RWPE2 (cell line): ENCODE results near the gene UBE2J2.

ENCODE experiments used
- ATAC-seq: fragments of 200-7000 bp; cut with Tn5 transposase; 3 replicates; pipeline ENCODE4 v1.9.1; 2021; ENCODE audit warnings: low read depth
- DNase-seq: peaks from one replicate; pipeline ENCODE4 v3.0.0-alpha.2; 2020; ENCODE audit warnings: low spot score
- H3K27ac ChIP-seq: fragments of 450-650 bp; 2 replicates; pipeline ENCODE4 v1.5.1; 2017; ENCODE audit warnings: mild to moderate bottlenecking; ENCODE audit not compliant: poor library complexity, severe bottlenecking
- H3K27me3 ChIP-seq: fragments of 250-450 bp; sonication (Bioruptor Pico); 2 replicates; pipeline ENCODE4 v1.5.1; 2021; ENCODE audit warnings: mild to moderate bottlenecking, moderate library complexity; ENCODE audit not compliant: insufficient read depth, poor library complexity, severe bottlenecking
- H3K36me3 ChIP-seq: fragments of 250-450 bp; sonication (Bioruptor Pico); 2 replicates; pipeline ENCODE4 v1.5.1; 2020; ENCODE audit warnings: low read depth, mild to moderate bottlenecking, moderate library complexity
- H3K4me1 ChIP-seq: fragments of 250-450 bp; sonication (Bioruptor Pico); 2 replicates; pipeline ENCODE4 v1.5.1; 2021; ENCODE audit warnings: mild to moderate bottlenecking, moderate library complexity; ENCODE audit not compliant: insufficient read depth, poor library complexity, severe bottlenecking
- H3K4me3 ChIP-seq: fragments of 250-450 bp; sonication (Bioruptor Pico); 2 replicates; pipeline ENCODE4 v1.5.1; 2021; ENCODE audit warnings: mild to moderate bottlenecking, moderate library complexity; ENCODE audit not compliant: severe bottlenecking
- H3K9me3 ChIP-seq: fragments of 250-450 bp; sonication (Bioruptor Pico); 2 replicates; pipeline ENCODE4 v1.5.1; 2021; ENCODE audit warnings: mild to moderate bottlenecking, moderate library complexity; ENCODE audit not compliant: severe bottlenecking
- TF ChIP-seq, protein P1 (sequence below): fragments of 450-650 bp; IDR thresholded peaks from one replicate; pipeline ENCODE4 v1.5.1; 2017; ENCODE audit warnings: mild to moderate bottlenecking, moderate library complexity; ENCODE audit not compliant: poor library complexity, severe bottlenecking

Gene UBE2J2

DNA sequence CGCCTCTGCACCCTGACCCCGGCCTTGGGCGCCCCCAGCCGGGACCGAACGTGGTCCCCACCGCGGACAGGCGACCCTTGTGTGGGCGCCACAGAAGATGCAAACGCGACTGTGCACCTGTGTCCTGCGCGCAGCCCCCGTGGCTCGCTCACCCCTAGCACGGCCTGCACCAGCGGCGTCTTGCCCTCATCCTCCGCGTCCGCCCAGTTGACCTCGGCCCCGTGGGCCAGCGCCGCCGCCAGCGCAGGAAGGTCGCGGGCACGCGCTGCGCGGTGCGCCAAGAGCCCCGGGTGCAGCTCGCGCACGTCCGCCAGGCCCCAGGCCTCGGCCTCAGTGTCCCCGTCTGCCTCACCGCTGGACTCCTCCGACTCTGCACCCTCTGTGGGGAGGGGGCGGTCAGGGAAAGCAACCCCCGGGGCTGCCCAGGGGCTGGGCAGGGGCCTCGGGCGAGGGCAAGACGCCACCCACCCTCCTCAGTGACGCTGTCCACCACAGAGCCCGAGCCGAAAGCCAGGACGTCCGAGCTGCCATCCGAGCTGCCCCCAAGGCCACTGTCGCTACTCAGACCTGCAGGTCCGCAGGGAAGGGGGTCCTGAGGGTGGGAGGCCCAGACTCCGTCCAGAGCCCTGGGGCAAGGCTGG, 20.7 kb upstream of the UBE2J2 start:
- DNase-seq (no peak), ATAC-seq (no peak)
- no peak overlapping the region for H3K27ac ChIP-seq
- H3K27me3 ChIP-seq, result no peaks in the 10 kb centered on the region
- no peaks in the 10 kb centered on the region for H3K9me3 ChIP-seq
- no peaks in the 10 kb centered on the region for H3K4me1 ChIP-seq
- no peaks in the 10 kb centered on the region for H3K36me3 ChIP-seq
- H3K4me3 ChIP-seq, result no peak overlapping the region
- TF ChIP-seq, protein P1, sequence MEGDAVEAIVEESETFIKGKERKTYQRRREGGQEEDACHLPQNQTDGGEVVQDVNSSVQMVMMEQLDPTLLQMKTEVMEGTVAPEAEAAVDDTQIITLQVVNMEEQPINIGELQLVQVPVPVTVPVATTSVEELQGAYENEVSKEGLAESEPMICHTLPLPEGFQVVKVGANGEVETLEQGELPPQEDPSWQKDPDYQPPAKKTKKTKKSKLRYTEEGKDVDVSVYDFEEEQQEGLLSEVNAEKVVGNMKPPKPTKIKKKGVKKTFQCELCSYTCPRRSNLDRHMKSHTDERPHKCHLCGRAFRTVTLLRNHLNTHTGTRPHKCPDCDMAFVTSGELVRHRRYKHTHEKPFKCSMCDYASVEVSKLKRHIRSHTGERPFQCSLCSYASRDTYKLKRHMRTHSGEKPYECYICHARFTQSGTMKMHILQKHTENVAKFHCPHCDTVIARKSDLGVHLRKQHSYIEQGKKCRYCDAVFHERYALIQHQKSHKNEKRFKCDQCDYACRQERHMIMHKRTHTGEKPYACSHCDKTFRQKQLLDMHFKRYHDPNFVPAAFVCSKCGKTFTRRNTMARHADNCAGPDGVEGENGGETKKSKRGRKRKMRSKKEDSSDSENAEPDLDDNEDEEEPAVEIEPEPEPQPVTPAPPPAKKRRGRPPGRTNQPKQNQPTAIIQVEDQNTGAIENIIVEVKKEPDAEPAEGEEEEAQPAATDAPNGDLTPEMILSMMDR, result no peak

GRCh38 chr1:1293263-1294249, 19.9 kb upstream of the UBE2J2 start:
- no peaks in the 10 kb centered on the region for H3K4me1 ChIP-seq
- H3K27me3 ChIP-seq, result no peaks in the 10 kb centered on the region
- DNase-seq (no peak), ATAC-seq (no peak)
- no peak overlapping the region for H3K27ac ChIP-seq
- no peak overlapping the region for H3K4me3 ChIP-seq
- TF ChIP-seq, protein P1, result no peak
- no peaks in the 10 kb centered on the region for H3K36me3 ChIP-seq
- H3K9me3 ChIP-seq, result no peaks in the 10 kb centered on the region

- ATAC-seq (no peak), DNase-seq (no peak)
- TF ChIP-seq, protein P1, result no peak
- no peaks in the 10 kb centered on the region for H3K27me3 ChIP-seq
- no peak overlapping the region for H3K27ac ChIP-seq
- H3K9me3 ChIP-seq, result no peaks in the 10 kb centered on the region
- no peaks in the 10 kb centered on the region for H3K36me3 ChIP-seq
- H3K4me1 ChIP-seq, result no peaks in the 10 kb centered on the region
- no peak overlapping the region for H3K4me3 ChIP-seq
Observed at GRCh38 chr1:1292851-1293250, 19.2 kb upstream of the UBE2J2 start.

DNA sequence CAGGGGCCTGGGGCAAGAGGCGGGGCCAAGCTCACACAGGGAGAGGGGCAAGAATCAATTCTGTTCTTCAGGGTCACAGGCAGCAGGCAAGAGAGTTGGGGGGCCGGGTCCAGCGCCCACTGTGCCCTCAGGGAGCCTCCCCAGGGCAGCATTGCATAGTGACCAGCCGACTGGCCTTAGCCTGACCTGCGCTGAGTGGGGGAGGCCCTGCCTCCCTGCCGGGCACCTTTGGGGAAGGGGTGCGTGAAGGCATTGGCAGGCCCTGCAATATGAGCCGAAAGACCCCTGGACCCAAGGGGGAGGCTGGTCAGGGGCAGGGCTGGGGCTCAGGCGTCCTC, 18.8 kb upstream of the UBE2J2 start:
- Histone ChIP-seq H3K27ac (no peak overlapping the region), H3K4me3 (no peak overlapping the region), H3K36me3 (no peaks in the 10 kb centered on the region), H3K27me3 (no peaks in the 10 kb centered on the region), H3K4me1 (no peaks in the 10 kb centered on the region), H3K9me3 (no peaks in the 10 kb centered on the region)
- TF ChIP-seq, protein P1, result no peak
- no peak for ATAC-seq
- no peak for DNase-seq
